Thymus (tissue), 11 donors: ENCODE measurements around the gene ZNF431. TPM values are rescaled to one million over a fixed set of nuclear protein-coding genes. Genes with fewer than 3 reads are reported as not detected.
A peak's percentile ranks its signal among the peaks of the same experiment; 100 is the strongest.

Source experiments
- DNase-seq, 9 donors: peaks; one replicate each; pipeline ENCODE4 v3.0.0-alpha.2; 2013; ENCODE audit warnings: low spot score in 9 of 9, low read depth in 6 of 9, missing footprints in 1 of 9
- H3K27ac ChIP-seq, 2 donors: one replicate each; pipeline ENCODE4 v1.5.1; 2013; ENCODE audit warnings: control low read depth in 1 of 2, low read depth in 1 of 2, low read length in 1 of 2, mild to moderate bottlenecking in 1 of 2, moderate library complexity in 1 of 2
- H3K27me3 ChIP-seq, 2 donors: one replicate each; pipeline ENCODE4 v1.5.1; 2013; ENCODE audit warnings: low read length in 1 of 2; ENCODE audit not compliant: control insufficient read depth in 2 of 2, insufficient read depth in 1 of 2
- H3K36me3 ChIP-seq, 2 donors: one replicate each; pipeline ENCODE4 v1.5.1; 2013; ENCODE audit warnings: low read length in 1 of 2, mild to moderate bottlenecking in 1 of 2, moderate library complexity in 1 of 2; ENCODE audit not compliant: control insufficient read depth in 2 of 2, insufficient read depth in 2 of 2
- H3K4me1 ChIP-seq, 2 donors: one replicate each; pipeline ENCODE4 v1.5.1; 2013; ENCODE audit warnings: low read length in 2 of 2; ENCODE audit not compliant: control insufficient read depth in 2 of 2, insufficient read depth in 2 of 2
- H3K4me3 ChIP-seq, 2 donors: one replicate each; pipeline ENCODE4 v1.5.1; 2013; ENCODE audit warnings: low read length in 2 of 2, control low read depth in 1 of 2, mild to moderate bottlenecking in 1 of 2
- H3K9me3 ChIP-seq, 2 donors: one replicate each; pipeline ENCODE4 v1.5.1; 2013; ENCODE audit warnings: low read length in 1 of 2, mild to moderate bottlenecking in 1 of 2; ENCODE audit not compliant: control insufficient read depth in 2 of 2, insufficient read depth in 1 of 2
- WGBS: extraction: QIAGEN DNeasy Blood & Tissue Kit; methylation state at CpG from one replicate; pipeline ENCODE4 v1.1.7; 2013; 5-methylcytosine and 5-hydroxymethylcytosine counted together
- polyA plus RNA-seq: library from polyadenylated mRNA; stranded (reverse); fragments of 200-250 nt; gene quantifications from one replicate; pipeline ENCODE4 v1.2.3, GENCODE V29; 2013
- total RNA-seq: library from RNA; stranded (reverse); fragments of 120-200 nt; gene quantifications from one replicate; pipeline ENCODE4 v1.2.4, GENCODE V29; 2013
- donor health status: healthy.

Gene ZNF431
- total and polyA plus RNA-seq, 2 donors = 16.4 to 18.6 TPM

GRCh38 chr19:21117041-21117907 lies 24.6 kb upstream of the ZNF431 start:
- DNase-seq = no peak
- H3K9me3 ChIP-seq = peaks cover 0 to 14% of the 10 kb centered on the region in 2 donors
- 99% methylated on average over 2 of the region's 2 CpGs for WGBS
- peaks cover 5 to 15% of the 10 kb centered on the region in 2 donors for H3K36me3 ChIP-seq
- no peaks in the 10 kb centered on the region for H3K4me1 ChIP-seq
- no peak overlapping the region for H3K4me3 ChIP-seq
- H3K27ac ChIP-seq = no peak overlapping the region
- no peaks in the 10 kb centered on the region for H3K27me3 ChIP-seq

- peaks cover 0 to 6% of the 10 kb centered on the region in 2 donors for H3K4me1 ChIP-seq
- H3K4me3 ChIP-seq = no peak overlapping the region
- H3K27ac ChIP-seq = no peak overlapping the region
- H3K36me3 ChIP-seq = no peaks in the 10 kb centered on the region
- H3K9me3 ChIP-seq = no peaks in the 10 kb centered on the region
- no peak for DNase-seq
- no peaks in the 10 kb centered on the region for H3K27me3 ChIP-seq
These were observed 15.8 kb upstream of the ZNF431 start for GRCh38 chr19:21126078-21126477.

- H3K27me3 ChIP-seq = no peaks in the 10 kb centered on the region
- no peak overlapping the region for H3K4me3 ChIP-seq
- no peaks in the 10 kb centered on the region for H3K36me3 ChIP-seq
- DNase-seq = no peak
- H3K27ac ChIP-seq = no peak overlapping the region
- H3K4me1 ChIP-seq = peaks cover 0 to 6% of the 10 kb centered on the region in 2 donors
- WGBS = 79% methylated on average over 2 of the region's 2 CpGs
- H3K9me3 ChIP-seq = no peaks in the 10 kb centered on the region
These were observed 14.8 kb upstream of the ZNF431 start for GRCh38 chr19:21127001-21127400.

GRCh38 chr19:21127898-21128297 lies 13.9 kb upstream of the ZNF431 start:
- Histone ChIP-seq H3K27ac (no peak overlapping the region), H3K4me1 (peaks cover 0 to 6% of the 10 kb centered on the region in 2 donors), H3K4me3 (no peak overlapping the region), H3K9me3 (no peaks in the 10 kb centered on the region), H3K27me3 (no peaks in the 10 kb centered on the region), H3K36me3 (no peaks in the 10 kb centered on the region)
- no peak for DNase-seq
- WGBS = 72% methylated on average over 4 of the region's 4 CpGs

- 88% methylated on average over 6 of the region's 6 CpGs for WGBS
- no peaks in the 10 kb centered on the region for H3K27me3 ChIP-seq
These were observed 12.7 kb upstream of the ZNF431 start for GRCh38 chr19:21128901-21129698.

GRCh38 chr19:21130097-21130775 lies 11.6 kb upstream of the ZNF431 start:
- H3K9me3 ChIP-seq = no peaks in the 10 kb centered on the region
- H3K27ac ChIP-seq = no peak overlapping the region
- H3K27me3 ChIP-seq = no peaks in the 10 kb centered on the region
- H3K4me1 ChIP-seq = peaks cover 0 to 6% of the 10 kb centered on the region in 2 donors
- DNase-seq = no peak
- H3K4me3 ChIP-seq = no peak overlapping the region
- H3K36me3 ChIP-seq = no peaks in the 10 kb centered on the region
- 83% methylated on average over 3 of the region's 3 CpGs for WGBS

More at GRCh38 chr19:21128901-21129698, 12.7 kb upstream of the ZNF431 start:
- peak; percentile 9 to 59 (median 27) for DNase-seq
- H3K4me1 ChIP-seq = peaks cover 0 to 6% of the 10 kb centered on the region in 2 donors
- H3K27ac ChIP-seq = peak overlapping the region in 1 of 2 donors; percentile 66
- H3K36me3 ChIP-seq = no peaks in the 10 kb centered on the region
- H3K4me3 ChIP-seq = no peak overlapping the region
- H3K9me3 ChIP-seq = no peaks in the 10 kb centered on the region

- Histone ChIP-seq H3K4me1 (peaks cover 0 to 6% of the 10 kb centered on the region in 2 donors), H3K27me3 (no peaks in the 10 kb centered on the region), H3K9me3 (no peaks in the 10 kb centered on the region), H3K4me3 (no peak overlapping the region), H3K36me3 (no peaks in the 10 kb centered on the region), H3K27ac (no peak overlapping the region)
- 93% methylated on average over 1 of the region's 1 CpG for WGBS
- DNase-seq = no peak
These were observed 8.2 kb upstream of the ZNF431 start for GRCh38 chr19:21133633-21134032.

- 84% methylated on average over 2 of the region's 2 CpGs for WGBS
- no peaks in the 10 kb centered on the region for H3K36me3 ChIP-seq
- H3K27ac ChIP-seq = no peak overlapping the region
- H3K4me1 ChIP-seq = no peaks in the 10 kb centered on the region
- H3K4me3 ChIP-seq = no peak overlapping the region
- no peak for DNase-seq
- H3K9me3 ChIP-seq = no peaks in the 10 kb centered on the region
- H3K27me3 ChIP-seq = no peaks in the 10 kb centered on the region
These were observed 6.9 kb upstream of the ZNF431 start for GRCh38 chr19:21134934-21135366.
